Measurements from ENCODE around the gene GHRHR.

The GHRHR gene

DNA sequence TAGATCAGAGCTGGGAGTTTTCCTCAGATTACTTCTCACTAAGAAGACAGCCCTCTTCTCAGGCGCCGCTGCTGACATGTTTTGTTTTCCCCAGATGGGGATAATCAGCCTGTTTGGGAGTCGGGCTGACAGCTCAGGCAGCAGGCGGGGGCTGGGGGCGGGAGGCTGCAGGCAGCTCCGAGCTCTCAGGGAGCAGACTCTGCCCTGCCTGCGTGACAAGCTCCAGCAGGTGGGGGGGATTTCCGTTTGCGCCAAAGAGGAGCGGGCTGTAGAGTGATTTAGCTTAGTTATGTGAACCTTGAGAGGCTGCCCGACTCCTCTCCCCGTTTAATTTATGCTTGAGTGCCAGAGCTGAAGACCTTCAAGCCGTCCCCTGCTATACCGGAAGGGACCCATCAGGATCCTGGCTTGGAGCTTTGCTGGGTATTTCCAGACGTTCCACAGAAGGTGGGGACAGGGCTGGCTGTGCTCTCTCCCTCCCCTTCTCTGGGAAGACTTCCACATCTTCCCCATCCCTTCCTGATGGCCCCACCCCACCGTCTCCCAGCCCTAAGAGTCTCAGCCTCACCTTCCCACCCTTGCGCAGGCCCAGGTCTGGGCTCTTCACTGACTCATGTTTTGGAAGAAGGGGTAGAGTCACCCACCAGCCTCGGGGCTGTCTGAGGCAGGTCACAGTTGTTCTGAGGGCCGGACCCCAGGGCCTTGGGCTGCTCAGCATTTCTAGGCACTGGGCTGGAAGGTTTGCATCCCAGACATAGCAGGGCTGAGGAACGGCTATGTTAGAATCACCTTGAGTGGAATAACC, 63.6 kb downstream of the GHRHR start:
- DNase-seq (ENCODE audit: low read depth) = peak; percentile 10
- H3K4me3 ChIP-seq (ENCODE audit: control insufficient read depth, low read depth, low read length) = no peak overlapping the region
- TF ChIP-seq, protein P1, sequence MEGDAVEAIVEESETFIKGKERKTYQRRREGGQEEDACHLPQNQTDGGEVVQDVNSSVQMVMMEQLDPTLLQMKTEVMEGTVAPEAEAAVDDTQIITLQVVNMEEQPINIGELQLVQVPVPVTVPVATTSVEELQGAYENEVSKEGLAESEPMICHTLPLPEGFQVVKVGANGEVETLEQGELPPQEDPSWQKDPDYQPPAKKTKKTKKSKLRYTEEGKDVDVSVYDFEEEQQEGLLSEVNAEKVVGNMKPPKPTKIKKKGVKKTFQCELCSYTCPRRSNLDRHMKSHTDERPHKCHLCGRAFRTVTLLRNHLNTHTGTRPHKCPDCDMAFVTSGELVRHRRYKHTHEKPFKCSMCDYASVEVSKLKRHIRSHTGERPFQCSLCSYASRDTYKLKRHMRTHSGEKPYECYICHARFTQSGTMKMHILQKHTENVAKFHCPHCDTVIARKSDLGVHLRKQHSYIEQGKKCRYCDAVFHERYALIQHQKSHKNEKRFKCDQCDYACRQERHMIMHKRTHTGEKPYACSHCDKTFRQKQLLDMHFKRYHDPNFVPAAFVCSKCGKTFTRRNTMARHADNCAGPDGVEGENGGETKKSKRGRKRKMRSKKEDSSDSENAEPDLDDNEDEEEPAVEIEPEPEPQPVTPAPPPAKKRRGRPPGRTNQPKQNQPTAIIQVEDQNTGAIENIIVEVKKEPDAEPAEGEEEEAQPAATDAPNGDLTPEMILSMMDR (conservative IDR thresholded peaks at IDR 0.05; ENCODE audit: control insufficient read depth, insufficient read depth, low read depth, low read length) = no peak

DNA sequence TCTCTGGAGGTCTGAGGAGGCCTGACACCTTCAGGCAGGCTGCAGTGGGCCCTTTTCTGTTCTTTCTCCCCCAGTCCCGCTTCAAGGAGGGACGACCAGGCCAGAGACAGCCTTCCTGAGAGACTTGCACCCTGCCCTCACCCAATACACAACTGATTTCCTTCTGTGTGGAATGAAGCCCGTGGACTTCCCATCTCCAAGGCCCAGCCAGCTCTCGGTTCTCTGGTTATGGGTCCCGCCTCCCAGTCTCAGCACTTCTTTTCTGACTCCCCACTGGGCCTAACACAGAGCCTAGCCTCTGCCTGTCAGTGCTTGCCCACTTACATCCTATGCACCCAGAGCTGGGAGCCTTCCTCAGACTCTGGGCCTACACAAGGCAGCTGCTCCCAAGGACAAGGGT, 64.3 kb downstream of the GHRHR start:
- H3K4me3 ChIP-seq (ENCODE audit: control insufficient read depth, low read depth, low read length) = no peak overlapping the region
- DNase-seq (ENCODE audit: low read depth) = no peak
- TF ChIP-seq, protein P1 (conservative IDR thresholded peaks at IDR 0.05; ENCODE audit: control insufficient read depth, insufficient read depth, low read depth, low read length) = no peak

DNA sequence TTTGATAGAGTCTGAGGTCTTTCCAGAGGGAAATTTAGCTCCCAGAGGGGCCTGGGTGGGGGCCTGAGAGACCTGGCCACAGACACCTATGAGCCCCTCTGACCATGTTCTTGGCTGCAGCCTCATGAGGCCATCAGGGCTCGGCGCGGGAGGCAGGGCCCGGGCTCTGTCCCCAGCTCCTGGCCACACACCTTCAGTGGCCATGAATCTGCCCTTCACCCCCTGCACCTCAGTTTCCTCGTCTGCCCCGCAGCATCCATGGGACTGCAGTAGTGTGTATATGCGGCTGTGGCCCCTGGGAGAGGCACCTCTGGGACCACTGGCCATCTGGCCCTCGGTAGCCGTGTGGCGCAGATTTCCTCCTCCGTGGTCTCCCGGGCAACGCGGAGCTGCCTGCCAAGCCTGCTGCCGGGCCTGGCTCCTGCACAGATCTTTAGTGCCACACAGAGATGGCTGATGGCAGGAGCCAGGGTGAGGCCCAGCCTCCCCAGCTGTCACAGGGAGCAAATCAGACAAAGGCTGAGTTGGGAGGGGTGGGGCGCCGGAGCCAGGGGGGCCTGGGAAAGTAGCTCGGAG, 64.8 kb downstream of the GHRHR start:
- TF ChIP-seq, protein P1 (conservative IDR thresholded peaks at IDR 0.05; ENCODE audit: control insufficient read depth, insufficient read depth, low read depth, low read length) = no peak
- no peak for DNase-seq (ENCODE audit: low read depth)
- no peak overlapping the region for H3K4me3 ChIP-seq (ENCODE audit: control insufficient read depth, low read depth, low read length)
